Measurements from ENCODE around the gene CDKL5. TPM values are rescaled to one million over a fixed set of nuclear protein-coding genes. Genes with fewer than 3 reads are reported as not detected.
"Not testable (repeated sequence)": the region's sequence is repeated elsewhere in the genome, so short reads cannot be mapped to it uniquely, and the experiment has no call there.

Gene CDKL5
- total RNA-seq, 1 donor from 2014 or later, result 53.5 TPM

- TF ChIP-seq, protein P1, sequence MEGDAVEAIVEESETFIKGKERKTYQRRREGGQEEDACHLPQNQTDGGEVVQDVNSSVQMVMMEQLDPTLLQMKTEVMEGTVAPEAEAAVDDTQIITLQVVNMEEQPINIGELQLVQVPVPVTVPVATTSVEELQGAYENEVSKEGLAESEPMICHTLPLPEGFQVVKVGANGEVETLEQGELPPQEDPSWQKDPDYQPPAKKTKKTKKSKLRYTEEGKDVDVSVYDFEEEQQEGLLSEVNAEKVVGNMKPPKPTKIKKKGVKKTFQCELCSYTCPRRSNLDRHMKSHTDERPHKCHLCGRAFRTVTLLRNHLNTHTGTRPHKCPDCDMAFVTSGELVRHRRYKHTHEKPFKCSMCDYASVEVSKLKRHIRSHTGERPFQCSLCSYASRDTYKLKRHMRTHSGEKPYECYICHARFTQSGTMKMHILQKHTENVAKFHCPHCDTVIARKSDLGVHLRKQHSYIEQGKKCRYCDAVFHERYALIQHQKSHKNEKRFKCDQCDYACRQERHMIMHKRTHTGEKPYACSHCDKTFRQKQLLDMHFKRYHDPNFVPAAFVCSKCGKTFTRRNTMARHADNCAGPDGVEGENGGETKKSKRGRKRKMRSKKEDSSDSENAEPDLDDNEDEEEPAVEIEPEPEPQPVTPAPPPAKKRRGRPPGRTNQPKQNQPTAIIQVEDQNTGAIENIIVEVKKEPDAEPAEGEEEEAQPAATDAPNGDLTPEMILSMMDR (IDR thresholded peaks at IDR 0.05; ENCODE audit: partially characterized antibody, unreplicated experiment), result no peak
- Mint-ChIP-seq H3K36me3 (ENCODE audit: unreplicated experiment) (no peaks in the 10 kb centered on the region), H3K4me1 (ENCODE audit: low read depth, unreplicated experiment) (peaks cover 5% of the 10 kb centered on the region), H3K27me3 (ENCODE audit: unreplicated experiment) (peaks cover 8% of the 10 kb centered on the region), H3K4me3 (ENCODE audit: unreplicated experiment) (peak overlapping the region; percentile 38), H3K9me3 (ENCODE audit: unreplicated experiment) (peaks cover 5% of the 10 kb centered on the region), H3K27ac (ENCODE audit: unreplicated experiment) (no peak overlapping the region)
- DNase-seq, result no peak
Measured at GRCh38 chrX:18422325-18422724, 3.1 kb upstream of the CDKL5 start.

- no peak overlapping the region for H3K27ac Mint-ChIP-seq (ENCODE audit: unreplicated experiment)
- peaks cover 5% of the 10 kb centered on the region for H3K4me1 Mint-ChIP-seq (ENCODE audit: low read depth, unreplicated experiment)
- H3K36me3 Mint-ChIP-seq (ENCODE audit: unreplicated experiment), result no peaks in the 10 kb centered on the region
- no peak overlapping the region for H3K4me3 Mint-ChIP-seq (ENCODE audit: unreplicated experiment)
- TF ChIP-seq, protein P1 (IDR thresholded peaks at IDR 0.05; ENCODE audit: partially characterized antibody, unreplicated experiment), result no peak
- peaks cover 5% of the 10 kb centered on the region for H3K9me3 Mint-ChIP-seq (ENCODE audit: unreplicated experiment)
- no peak for DNase-seq
- peaks cover 8% of the 10 kb centered on the region for H3K27me3 Mint-ChIP-seq (ENCODE audit: unreplicated experiment)
Measured at GRCh38 chrX:18422886-18423285, 2.5 kb upstream of the CDKL5 start.

DNA sequence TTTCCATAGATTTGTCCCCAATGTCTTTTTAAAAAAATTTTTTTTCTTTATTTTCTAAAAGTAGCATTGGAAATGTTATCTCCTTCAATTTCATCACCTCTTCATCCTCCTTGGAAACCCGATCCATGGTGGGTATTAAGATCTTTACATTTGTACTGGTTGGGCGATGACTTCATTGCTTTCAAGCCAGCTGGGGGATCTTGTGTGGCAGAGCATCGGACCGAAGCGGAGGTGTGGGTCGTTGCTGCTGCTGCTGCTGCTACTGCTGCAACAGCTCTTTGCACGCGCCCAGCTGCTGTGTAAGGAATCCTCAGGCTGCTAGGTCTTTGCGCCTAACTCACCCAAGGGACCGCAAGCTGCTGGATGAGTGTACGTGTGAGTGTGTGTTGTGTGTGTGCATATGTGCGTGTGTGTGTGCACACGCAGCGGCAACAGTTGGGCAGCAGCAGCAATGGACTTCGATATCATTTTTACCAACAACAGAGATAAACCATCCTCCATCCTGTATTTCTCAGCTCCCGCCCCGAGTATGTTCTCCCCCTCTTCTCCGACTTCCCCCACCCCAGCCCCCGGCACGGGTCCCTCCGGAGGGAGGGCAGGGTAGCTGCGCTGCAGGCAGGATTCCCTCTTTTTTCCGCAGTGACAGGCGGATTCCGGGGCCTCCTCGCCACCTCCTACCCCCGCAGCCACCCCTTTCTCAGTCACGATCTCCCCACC is 768 bp upstream of the CDKL5 start:
- peak; percentile 73 for DNase-seq
- peaks cover 12% of the 10 kb centered on the region for H3K4me1 Mint-ChIP-seq (ENCODE audit: low read depth, unreplicated experiment)
- H3K9me3 Mint-ChIP-seq (ENCODE audit: unreplicated experiment), result peaks cover 5% of the 10 kb centered on the region
- H3K27ac Mint-ChIP-seq (ENCODE audit: unreplicated experiment), result peak overlapping the region; percentile 98
- peaks cover 8% of the 10 kb centered on the region for H3K27me3 Mint-ChIP-seq (ENCODE audit: unreplicated experiment)
- no peaks in the 10 kb centered on the region for H3K36me3 Mint-ChIP-seq (ENCODE audit: unreplicated experiment)
- peak overlapping the region; percentile 96 for H3K4me3 Mint-ChIP-seq (ENCODE audit: unreplicated experiment)
- TF ChIP-seq, protein P1 (IDR thresholded peaks at IDR 0.05; ENCODE audit: partially characterized antibody, unreplicated experiment), result no peak

GRCh38 chrX:18426004-18426320 is 554 bp downstream of the CDKL5 start:
- H3K27me3 Mint-ChIP-seq (ENCODE audit: unreplicated experiment), result peaks cover 8% of the 10 kb centered on the region
- TF ChIP-seq, protein P1 (IDR thresholded peaks at IDR 0.05; ENCODE audit: partially characterized antibody, unreplicated experiment), result no peak
- H3K9me3 Mint-ChIP-seq (ENCODE audit: unreplicated experiment), result peaks cover 5% of the 10 kb centered on the region
- DNase-seq, result peak; percentile 22
- H3K4me3 Mint-ChIP-seq (ENCODE audit: unreplicated experiment), result peak overlapping the region; percentile 89
- peak overlapping the region; percentile 89 for H3K27ac Mint-ChIP-seq (ENCODE audit: unreplicated experiment)
- no peaks in the 10 kb centered on the region for H3K36me3 Mint-ChIP-seq (ENCODE audit: unreplicated experiment)
- H3K4me1 Mint-ChIP-seq (ENCODE audit: low read depth, unreplicated experiment), result peaks cover 12% of the 10 kb centered on the region

GRCh38 chrX:18428006-18428405 is 2.6 kb downstream of the CDKL5 start:
- H3K4me1 Mint-ChIP-seq (ENCODE audit: low read depth, unreplicated experiment), result peaks cover 8% of the 10 kb centered on the region
- H3K4me3 Mint-ChIP-seq (ENCODE audit: unreplicated experiment), result peak overlapping the region; percentile 89
- H3K9me3 Mint-ChIP-seq (ENCODE audit: unreplicated experiment), result peaks cover 5% of the 10 kb centered on the region
- H3K27me3 Mint-ChIP-seq (ENCODE audit: unreplicated experiment), result peaks cover 8% of the 10 kb centered on the region
- TF ChIP-seq, protein P1 (IDR thresholded peaks at IDR 0.05; ENCODE audit: partially characterized antibody, unreplicated experiment), result no peak
- no peaks in the 10 kb centered on the region for H3K36me3 Mint-ChIP-seq (ENCODE audit: unreplicated experiment)
- peak overlapping the region; percentile 55 for H3K27ac Mint-ChIP-seq (ENCODE audit: unreplicated experiment)
- no peak for DNase-seq

DNA sequence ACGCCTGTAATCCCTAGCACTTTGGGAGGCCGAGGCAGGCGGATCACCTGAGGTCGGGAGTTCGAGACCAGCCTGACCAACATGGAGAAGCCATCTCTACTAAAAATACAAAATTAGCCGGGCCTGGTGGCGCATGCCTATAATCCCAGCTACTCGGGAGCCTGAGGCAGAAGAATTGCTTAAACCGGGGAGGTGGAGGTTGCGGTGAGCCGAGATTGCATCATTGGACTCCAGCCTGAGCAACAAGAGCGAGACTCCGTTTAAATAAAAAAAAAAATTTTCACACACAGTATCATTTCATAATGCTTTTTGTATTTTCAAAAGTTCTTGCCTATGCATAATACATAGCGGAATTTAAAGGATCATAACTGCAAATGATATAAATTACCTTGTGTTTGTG is 7.9 kb downstream of the CDKL5 start:
- H3K27me3 Mint-ChIP-seq (ENCODE audit: unreplicated experiment); H3K36me3 Mint-ChIP-seq (ENCODE audit: unreplicated experiment): not testable (repeated sequence)

More for the DNA sequence above, 7.9 kb downstream of the CDKL5 start:
- not testable (repeated sequence) for H3K9me3 Mint-ChIP-seq (ENCODE audit: unreplicated experiment); DNase-seq; H3K4me3 Mint-ChIP-seq (ENCODE audit: unreplicated experiment); H3K27ac Mint-ChIP-seq (ENCODE audit: unreplicated experiment)
- H3K4me1 Mint-ChIP-seq (ENCODE audit: low read depth, unreplicated experiment), result peaks cover 13% of the 10 kb centered on the region
